GM12801 (cell line): ENCODE measurements around the gene TMEM53.

ENCODE experiments used
- TF ChIP-seq, protein P1 (sequence below): IDR thresholded peaks from one replicate; pipeline ENCODE4 v1.5.1; 2011; ENCODE audit warnings: control low read depth; ENCODE audit not compliant: insufficient read length; ENCODE audit errors: extremely low read depth

Gene TMEM53

GRCh38 chr1:44628962-44629756 is 45.1 kb downstream of the TMEM53 start:
- TF ChIP-seq, protein P1, sequence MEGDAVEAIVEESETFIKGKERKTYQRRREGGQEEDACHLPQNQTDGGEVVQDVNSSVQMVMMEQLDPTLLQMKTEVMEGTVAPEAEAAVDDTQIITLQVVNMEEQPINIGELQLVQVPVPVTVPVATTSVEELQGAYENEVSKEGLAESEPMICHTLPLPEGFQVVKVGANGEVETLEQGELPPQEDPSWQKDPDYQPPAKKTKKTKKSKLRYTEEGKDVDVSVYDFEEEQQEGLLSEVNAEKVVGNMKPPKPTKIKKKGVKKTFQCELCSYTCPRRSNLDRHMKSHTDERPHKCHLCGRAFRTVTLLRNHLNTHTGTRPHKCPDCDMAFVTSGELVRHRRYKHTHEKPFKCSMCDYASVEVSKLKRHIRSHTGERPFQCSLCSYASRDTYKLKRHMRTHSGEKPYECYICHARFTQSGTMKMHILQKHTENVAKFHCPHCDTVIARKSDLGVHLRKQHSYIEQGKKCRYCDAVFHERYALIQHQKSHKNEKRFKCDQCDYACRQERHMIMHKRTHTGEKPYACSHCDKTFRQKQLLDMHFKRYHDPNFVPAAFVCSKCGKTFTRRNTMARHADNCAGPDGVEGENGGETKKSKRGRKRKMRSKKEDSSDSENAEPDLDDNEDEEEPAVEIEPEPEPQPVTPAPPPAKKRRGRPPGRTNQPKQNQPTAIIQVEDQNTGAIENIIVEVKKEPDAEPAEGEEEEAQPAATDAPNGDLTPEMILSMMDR: no peak

GRCh38 chr1:44625348-44625747 is 48.9 kb downstream of the TMEM53 start:
- TF ChIP-seq, protein P1: no peak

DNA sequence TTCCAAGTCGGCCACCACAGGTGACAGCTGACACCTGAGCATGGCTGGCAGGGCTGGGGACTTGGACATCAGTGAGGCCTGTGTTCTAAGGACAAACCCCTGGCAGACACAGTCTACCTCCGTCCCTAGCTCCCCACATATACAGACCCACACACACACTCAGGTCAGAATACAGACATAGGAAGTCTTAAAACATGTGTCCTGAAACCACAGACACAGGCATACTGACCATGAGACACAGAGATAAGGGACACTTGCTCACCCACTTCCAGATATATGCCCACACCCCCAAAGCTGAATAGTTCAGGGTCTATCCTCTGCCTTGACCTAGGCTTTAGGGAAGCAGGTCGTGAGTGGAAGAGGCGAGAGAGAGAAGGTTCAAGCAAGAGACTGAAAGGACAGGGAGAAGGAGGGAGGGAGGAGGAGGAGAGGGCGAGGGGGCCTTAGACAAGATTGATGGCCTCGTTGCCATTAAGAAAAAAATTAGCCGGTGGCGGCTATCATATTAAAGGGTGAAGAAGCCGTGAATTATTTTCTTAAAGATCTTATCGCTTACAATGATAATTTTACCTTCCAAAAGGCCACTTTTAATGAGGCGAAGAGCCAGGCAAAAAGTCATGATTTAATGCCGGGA is 49.9 kb downstream of the TMEM53 start:
- TF ChIP-seq, protein P1: no peak

DNA sequence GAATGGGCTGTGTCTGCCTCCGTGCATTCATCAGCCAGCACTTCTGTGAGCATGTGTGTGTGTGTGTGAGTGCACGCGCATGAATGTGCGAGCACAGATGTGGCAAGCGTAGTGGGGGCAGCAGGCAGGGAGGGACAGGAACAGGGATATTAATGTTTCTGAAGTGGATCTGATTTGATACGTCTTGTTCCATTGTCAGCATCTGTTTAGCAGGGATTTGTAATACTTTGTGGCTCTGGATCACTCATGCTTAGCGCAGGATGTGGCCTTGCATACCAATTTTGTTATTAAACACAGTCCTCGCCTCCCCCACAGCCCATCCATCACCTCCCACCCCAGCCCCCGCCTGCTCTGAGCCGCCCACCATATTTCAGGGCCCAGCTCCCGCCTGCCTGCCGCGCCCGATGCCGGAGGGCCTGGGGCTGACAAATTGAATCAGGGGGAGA is 52.4 kb downstream of the TMEM53 start:
- TF ChIP-seq, protein P1: no peak

DNA sequence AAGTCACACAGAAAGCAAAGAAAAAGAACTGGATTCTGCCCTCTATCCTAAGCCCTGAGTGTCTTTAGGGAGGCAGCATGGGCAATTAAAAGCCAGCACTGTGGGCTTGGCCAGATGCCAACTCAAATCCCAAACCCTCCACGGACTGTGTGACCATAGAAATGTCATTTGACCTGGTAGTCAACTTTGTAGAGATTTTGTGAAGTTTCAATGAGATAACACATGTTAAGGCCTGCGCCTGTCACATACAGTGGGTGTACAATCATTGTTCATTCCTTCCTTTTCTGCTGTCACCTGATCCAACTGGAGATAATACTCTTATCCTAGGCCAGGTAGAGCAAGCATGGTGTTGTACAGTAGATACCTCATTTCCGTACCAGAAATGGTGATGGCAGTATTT is 54.2 kb downstream of the TMEM53 start:
- TF ChIP-seq, protein P1: no peak

GRCh38 chr1:44619261-44619900 is 54.9 kb downstream of the TMEM53 start:
- TF ChIP-seq, protein P1: no peak

- TF ChIP-seq, protein P1: no peak
These were observed 56.6 kb downstream of the TMEM53 start for GRCh38 chr1:44617703-44618029.
